Duodenal mucosa (tissue), 2 donors: ENCODE data around the gene POMP.

Experiments
- H3K27ac ChIP-seq: one replicate; pipeline ENCODE4 v1.7.0; 2013; ENCODE audit warnings: low read depth, low read length
- H3K27me3 ChIP-seq, 2 donors: one replicate each; pipeline ENCODE4 v1.7.0; 2013; ENCODE audit warnings: low read length in 2 of 2, control low read depth in 1 of 2; ENCODE audit not compliant: insufficient read depth in 2 of 2, control insufficient read depth in 1 of 2
- H3K36me3 ChIP-seq, 2 donors: one replicate each; pipeline ENCODE4 v1.7.0; 2013; ENCODE audit warnings: low read length in 2 of 2, control low read depth in 1 of 2; ENCODE audit not compliant: insufficient read depth in 2 of 2, control insufficient read depth in 1 of 2
- H3K4me1 ChIP-seq, 2 donors: one replicate each; pipeline ENCODE4 v1.7.0; 2013; ENCODE audit warnings: low read length in 2 of 2, control low read depth in 1 of 2; ENCODE audit not compliant: insufficient read depth in 2 of 2, control insufficient read depth in 1 of 2
- H3K4me3 ChIP-seq, 2 donors: one replicate each; pipeline ENCODE4 v1.7.0; 2013; ENCODE audit warnings: low read length in 2 of 2, low read depth in 1 of 2
- H3K9ac ChIP-seq, 2 donors: one replicate each; pipeline ENCODE4 v1.7.0; 2013; ENCODE audit warnings: low read length in 2 of 2, low read depth in 1 of 2
- H3K9me3 ChIP-seq, 2 donors: one replicate each; pipeline ENCODE4 v1.7.0; 2013; ENCODE audit warnings: low read length in 2 of 2, control low read depth in 1 of 2; ENCODE audit not compliant: control insufficient read depth in 1 of 2

POMP gene, protein sequence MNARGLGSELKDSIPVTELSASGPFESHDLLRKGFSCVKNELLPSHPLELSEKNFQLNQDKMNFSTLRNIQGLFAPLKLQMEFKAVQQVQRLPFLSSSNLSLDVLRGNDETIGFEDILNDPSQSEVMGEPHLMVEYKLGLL

DNA sequence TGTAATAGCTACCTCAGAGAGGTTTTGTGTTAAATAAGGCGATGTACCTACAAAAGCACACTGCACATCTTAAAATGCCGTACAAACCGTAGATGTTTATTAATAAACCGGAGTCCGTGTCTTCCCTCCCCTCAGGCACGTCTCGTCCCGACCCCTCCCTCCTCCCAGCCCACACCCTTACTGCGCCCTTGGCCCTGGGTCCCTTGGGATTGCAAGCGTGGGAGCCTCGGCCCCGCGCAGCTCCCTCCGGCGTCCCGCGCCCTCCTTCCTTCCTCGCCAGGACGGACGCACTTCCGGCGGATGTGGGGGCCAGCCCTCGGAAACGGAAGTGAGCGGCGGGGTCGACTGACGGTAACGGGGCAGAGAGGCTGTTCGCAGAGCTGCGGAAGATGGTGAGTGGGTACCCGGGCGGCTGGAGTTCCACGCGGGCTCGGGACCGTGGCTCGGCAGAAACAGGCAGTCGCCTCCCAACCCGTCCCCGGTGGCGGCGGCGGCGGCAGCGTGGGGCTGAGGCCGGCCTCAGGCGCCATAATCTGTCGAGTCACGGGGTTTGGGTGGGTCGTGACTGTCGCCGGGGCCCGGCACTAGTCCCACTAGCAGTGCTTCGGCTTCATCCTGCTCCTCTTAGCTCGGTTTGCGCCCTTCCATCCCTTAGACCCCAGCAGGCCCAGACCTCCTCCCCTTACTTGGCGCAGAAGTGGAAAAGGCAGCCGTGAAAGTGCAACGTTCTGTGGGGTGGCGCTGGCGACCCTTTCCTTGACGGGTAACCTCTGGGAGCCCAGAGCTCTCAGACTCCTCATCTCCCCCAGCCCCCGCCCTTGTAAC is at the start of gene POMP:
TSS of gene POMP (plus strand) at position 335 of the 825 bp plus-strand sequence. CDS start at position 390, 55 bp downstream.
- peak within 1 kb of the TSS; percentile 87 to 96 for H3K9ac ChIP-seq
- H3K4me1 ChIP-seq = peaks cover 21 to 32% of the 10 kb centered on the region in 2 donors

DNA sequence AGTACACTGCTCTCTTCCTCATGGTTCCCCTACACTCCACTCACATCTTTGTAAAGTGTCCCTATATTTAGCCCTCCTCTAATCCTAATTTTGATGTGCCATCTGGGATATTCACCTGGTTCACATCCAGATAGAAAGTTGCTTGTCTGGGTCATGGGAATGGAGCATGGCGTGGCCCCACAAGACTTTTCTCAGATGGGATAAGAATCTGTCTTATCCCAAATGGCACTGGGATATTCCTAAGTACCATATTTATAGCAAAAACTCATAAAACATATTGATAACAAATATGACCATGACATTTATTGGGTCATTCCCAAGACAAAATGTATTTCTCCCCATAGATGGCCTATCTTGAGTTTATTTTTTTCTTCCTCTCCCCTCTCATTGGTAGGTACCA is 49.5 kb upstream of the POMP start:
- H3K9ac ChIP-seq = no peak overlapping the region
- H3K27me3 ChIP-seq = no peaks in the 10 kb centered on the region
- H3K4me3 ChIP-seq = no peak overlapping the region
- H3K9me3 ChIP-seq = no peaks in the 10 kb centered on the region
- peaks cover 0 to 6% of the 10 kb centered on the region in 2 donors for H3K4me1 ChIP-seq
- H3K36me3 ChIP-seq = no peaks in the 10 kb centered on the region
- H3K27ac ChIP-seq = no peak overlapping the region

More for the DNA sequence above, at the start of gene POMP:
- Histone ChIP-seq H3K9me3 (no peaks in the 10 kb centered on the region), H3K27me3 (no peaks in the 10 kb centered on the region), H3K36me3 (peaks cover 3 to 17% of the 10 kb centered on the region in 2 donors), H3K4me3 (peak within 1 kb of the TSS; percentile 97 to 98), H3K27ac (peak within 1 kb of the TSS; percentile 83)

DNA sequence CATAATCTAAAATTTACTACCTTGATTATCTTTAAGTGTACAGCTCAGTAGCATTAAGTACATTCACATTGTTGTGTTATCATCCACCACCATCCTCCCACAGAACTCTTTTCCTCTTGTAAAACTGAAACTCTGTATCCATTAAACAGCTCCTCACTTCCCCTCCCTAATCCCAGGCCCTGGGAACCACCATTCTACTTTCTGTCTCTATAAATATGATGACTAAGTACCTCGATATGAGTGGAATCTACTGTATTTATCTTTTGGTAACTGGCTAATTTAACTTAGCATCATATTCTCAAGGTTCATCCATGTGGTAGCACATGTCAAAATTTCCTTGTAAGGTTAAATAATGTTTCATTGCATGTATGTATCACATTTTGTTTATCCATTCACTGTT is 49.0 kb upstream of the POMP start:
- Histone ChIP-seq H3K4me3 (no peak overlapping the region), H3K27ac (no peak overlapping the region), H3K4me1 (peaks cover 0 to 6% of the 10 kb centered on the region in 2 donors), H3K9me3 (no peaks in the 10 kb centered on the region), H3K36me3 (no peaks in the 10 kb centered on the region), H3K9ac (no peak overlapping the region), H3K27me3 (no peaks in the 10 kb centered on the region)

DNA sequence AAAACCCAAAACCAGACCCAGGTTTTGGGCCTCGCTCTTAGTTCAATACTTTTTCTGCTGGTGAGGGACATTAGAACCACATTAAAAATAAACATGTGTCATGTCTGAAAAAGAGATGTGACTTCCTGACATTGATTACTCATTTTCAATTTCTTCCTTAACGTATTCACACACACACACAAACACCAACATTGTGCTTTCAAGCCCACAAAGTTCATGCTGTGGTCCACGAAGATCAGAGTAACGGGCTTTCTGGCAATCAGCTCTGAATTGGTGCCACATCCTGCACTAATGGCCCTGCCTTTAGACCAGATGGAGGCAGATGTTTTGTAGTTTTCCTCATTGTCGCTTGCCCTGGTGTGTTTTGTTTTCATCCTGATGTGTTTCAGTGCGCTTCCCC is 47.9 kb upstream of the POMP start:
- H3K36me3 ChIP-seq = no peaks in the 10 kb centered on the region
- H3K4me1 ChIP-seq = peaks cover 0 to 6% of the 10 kb centered on the region in 2 donors

DNA sequence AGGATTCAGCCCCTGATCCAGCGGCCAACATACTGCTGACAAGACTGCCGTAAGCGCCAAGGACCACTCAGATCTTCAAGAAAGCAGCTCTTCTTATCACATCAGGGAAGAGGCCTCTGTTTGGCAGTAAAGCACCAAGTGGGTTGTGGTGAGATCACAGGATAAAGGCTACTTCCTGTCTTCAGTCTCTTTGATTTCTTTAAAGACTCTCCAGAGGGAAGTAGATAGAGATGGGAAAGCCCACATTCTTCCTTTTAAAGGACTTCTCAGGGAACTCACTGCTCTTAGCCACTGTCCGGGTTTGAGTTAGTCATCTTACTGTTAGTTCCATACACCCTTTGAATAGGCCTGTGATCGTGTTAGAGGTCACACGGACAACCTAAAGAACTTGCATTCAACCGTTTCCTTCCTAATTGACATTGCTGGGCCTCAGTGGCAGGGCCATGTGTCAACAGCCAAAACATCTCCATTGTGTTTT is 47.2 kb upstream of the POMP start:
- H3K4me3 ChIP-seq = no peak overlapping the region
- H3K36me3 ChIP-seq = no peaks in the 10 kb centered on the region
- peaks cover 0 to 6% of the 10 kb centered on the region in 2 donors for H3K4me1 ChIP-seq
- no peaks in the 10 kb centered on the region for H3K27me3 ChIP-seq
- no peaks in the 10 kb centered on the region for H3K9me3 ChIP-seq
- H3K9ac ChIP-seq = no peak overlapping the region
- H3K27ac ChIP-seq = no peak overlapping the region

More for the DNA sequence above, 47.9 kb upstream of the POMP start:
- H3K27ac ChIP-seq = no peak overlapping the region
- no peak overlapping the region for H3K4me3 ChIP-seq
- no peaks in the 10 kb centered on the region for H3K27me3 ChIP-seq
- H3K9me3 ChIP-seq = no peaks in the 10 kb centered on the region
- H3K9ac ChIP-seq = no peak overlapping the region

DNA sequence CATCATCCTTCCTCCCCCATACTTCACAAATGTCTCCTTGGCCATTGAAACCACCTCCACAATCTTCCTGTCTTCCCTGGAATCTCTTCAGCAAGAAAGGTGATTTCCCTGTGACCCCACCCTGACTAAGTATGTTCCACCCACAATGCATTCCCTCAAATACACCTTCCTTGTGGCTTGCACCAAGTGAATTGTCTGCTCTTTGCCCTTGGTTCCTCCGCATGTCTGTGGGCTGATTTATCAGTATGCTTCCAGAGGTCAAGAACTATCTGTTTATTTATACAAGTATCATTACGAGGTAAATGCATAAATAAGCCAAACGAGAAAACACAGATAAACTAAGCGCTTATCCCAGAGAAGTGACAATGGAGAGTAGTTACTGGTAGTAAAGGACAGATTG is 45.4 kb upstream of the POMP start:
- H3K27ac ChIP-seq = no peak overlapping the region
- H3K4me1 ChIP-seq = peaks cover 0 to 6% of the 10 kb centered on the region in 2 donors
- H3K27me3 ChIP-seq = no peaks in the 10 kb centered on the region
- no peaks in the 10 kb centered on the region for H3K36me3 ChIP-seq
- H3K9me3 ChIP-seq = no peaks in the 10 kb centered on the region
- no peak overlapping the region for H3K4me3 ChIP-seq
- H3K9ac ChIP-seq = no peak overlapping the region

- H3K9ac ChIP-seq = no peak overlapping the region
- no peaks in the 10 kb centered on the region for H3K36me3 ChIP-seq
- H3K27me3 ChIP-seq = no peaks in the 10 kb centered on the region
- H3K4me3 ChIP-seq = no peak overlapping the region
- no peaks in the 10 kb centered on the region for H3K9me3 ChIP-seq
- H3K4me1 ChIP-seq = peaks cover 0 to 6% of the 10 kb centered on the region in 2 donors
- H3K27ac ChIP-seq = no peak overlapping the region
Measured at GRCh38 chr13:28615916-28616446, 42.9 kb upstream of the POMP start.

DNA sequence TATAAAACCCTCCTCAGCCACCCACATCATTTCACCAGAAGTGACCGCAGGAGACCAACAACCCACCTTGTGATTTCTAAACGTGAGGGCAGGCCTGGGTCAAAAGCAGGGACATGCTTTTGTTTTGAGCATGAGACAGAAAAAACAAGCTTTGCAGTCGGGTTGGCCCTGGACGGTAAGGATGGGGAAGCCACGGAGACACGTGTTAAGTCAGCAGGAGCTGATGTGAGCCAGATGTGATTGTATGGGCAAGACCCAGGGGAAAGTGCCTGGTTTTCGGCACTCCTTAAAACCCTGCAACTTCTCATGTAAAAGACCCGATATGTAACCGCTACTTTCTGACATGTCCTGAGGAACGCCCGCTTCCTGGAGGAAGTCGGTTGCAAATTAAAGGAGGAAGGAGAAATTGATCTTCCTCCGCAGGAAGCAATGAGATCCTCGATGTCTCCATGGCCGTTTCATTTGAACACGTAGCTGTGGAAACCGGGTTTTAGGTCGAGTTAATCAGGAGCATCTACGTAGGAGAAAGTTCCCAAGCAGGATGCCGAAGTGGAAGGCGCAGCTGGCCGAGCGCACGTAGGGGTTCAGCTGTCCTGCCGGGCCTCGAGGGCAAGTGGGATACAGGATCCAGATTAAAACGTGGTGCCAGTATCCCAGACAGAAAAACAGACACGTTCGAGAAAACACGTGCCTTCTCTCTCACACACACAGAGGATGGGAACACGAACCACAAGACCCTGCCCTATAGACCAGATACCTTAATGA is 40.5 kb upstream of the POMP start:
- no peaks in the 10 kb centered on the region for H3K27me3 ChIP-seq
- H3K4me3 ChIP-seq = no peak overlapping the region
- no peaks in the 10 kb centered on the region for H3K9me3 ChIP-seq
- H3K9ac ChIP-seq = no peak overlapping the region
- no peak overlapping the region for H3K27ac ChIP-seq
- no peaks in the 10 kb centered on the region for H3K36me3 ChIP-seq
- peaks cover 0 to 3% of the 10 kb centered on the region in 2 donors for H3K4me1 ChIP-seq

DNA sequence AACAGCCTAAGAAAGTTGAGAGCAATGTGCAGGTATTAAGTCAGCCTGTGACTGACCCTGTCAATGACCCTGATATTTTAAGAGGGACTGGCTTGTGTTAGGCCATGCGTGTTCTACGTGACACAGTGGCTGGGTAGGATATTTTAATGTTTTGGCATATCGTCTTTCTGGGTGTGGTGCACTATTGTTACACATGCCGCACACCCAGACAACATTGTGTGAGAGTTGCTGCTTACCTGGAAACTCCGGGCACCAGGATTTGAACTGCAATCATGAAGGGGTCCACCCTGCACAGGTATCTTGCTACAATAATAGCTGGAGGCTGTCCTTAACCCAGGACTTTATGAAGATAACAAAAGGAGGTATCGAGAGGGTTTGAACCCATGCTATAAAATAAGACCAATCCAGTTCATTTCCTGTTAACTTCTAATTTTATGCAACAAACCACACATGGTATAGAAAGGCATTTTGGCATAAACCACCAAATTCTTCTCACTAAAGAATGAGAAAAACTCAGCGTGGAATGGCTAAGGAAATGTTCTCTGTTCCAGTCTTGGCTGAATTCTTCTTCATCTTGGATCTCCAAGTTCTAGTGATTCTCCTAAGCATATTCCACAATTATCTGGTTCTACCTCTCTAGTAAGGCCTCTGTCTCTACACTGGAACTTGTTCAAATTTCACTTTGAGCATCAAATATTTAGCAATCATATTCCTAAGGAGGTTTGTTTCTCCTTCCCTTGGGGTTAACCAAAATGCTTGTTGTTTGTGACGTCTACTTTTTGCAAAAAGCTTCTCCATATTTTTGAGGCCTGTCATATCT is 38.7 kb upstream of the POMP start:
- H3K4me3 ChIP-seq = no peak overlapping the region
- no peaks in the 10 kb centered on the region for H3K36me3 ChIP-seq
- H3K9ac ChIP-seq = no peak overlapping the region
- H3K27ac ChIP-seq = no peak overlapping the region
- no peaks in the 10 kb centered on the region for H3K27me3 ChIP-seq
- no peaks in the 10 kb centered on the region for H3K9me3 ChIP-seq
- H3K4me1 ChIP-seq = no peaks in the 10 kb centered on the region
